HL-60 (cell line): ENCODE results near the gene EPHB2.

ENCODE experiments used
- GABPA ChIP-seq: IDR thresholded peaks from 2 replicates; pipeline ENCODE4 v1.6.1; 2012; ENCODE audit warnings: low read depth
- POLR2AphosphoS5 ChIP-seq: IDR thresholded peaks from 2 replicates; pipeline ENCODE4 v1.6.1; 2012; ENCODE audit warnings: low read depth
- REST ChIP-seq: IDR thresholded peaks from 2 replicates; pipeline ENCODE4 v1.6.1; 2012; ENCODE audit warnings: low read depth; ENCODE audit not compliant: insufficient replicate concordance
- SPI1 ChIP-seq: IDR thresholded peaks from 2 replicates; pipeline ENCODE4 v1.6.1; 2012; ENCODE audit warnings: low read depth, mild to moderate bottlenecking, borderline replicate concordance
- TF ChIP-seq, protein P1 (sequence below): IDR thresholded peaks from one replicate; pipeline ENCODE4 v1.5.1; 2011; ENCODE audit warnings: low read length, control low read depth, inconsistent platforms; ENCODE audit not compliant: insufficient read depth

GRCh38 chr1:22824466-22824865 is 113.8 kb downstream of the EPHB2 start:
- TF ChIP-seq, protein P1, sequence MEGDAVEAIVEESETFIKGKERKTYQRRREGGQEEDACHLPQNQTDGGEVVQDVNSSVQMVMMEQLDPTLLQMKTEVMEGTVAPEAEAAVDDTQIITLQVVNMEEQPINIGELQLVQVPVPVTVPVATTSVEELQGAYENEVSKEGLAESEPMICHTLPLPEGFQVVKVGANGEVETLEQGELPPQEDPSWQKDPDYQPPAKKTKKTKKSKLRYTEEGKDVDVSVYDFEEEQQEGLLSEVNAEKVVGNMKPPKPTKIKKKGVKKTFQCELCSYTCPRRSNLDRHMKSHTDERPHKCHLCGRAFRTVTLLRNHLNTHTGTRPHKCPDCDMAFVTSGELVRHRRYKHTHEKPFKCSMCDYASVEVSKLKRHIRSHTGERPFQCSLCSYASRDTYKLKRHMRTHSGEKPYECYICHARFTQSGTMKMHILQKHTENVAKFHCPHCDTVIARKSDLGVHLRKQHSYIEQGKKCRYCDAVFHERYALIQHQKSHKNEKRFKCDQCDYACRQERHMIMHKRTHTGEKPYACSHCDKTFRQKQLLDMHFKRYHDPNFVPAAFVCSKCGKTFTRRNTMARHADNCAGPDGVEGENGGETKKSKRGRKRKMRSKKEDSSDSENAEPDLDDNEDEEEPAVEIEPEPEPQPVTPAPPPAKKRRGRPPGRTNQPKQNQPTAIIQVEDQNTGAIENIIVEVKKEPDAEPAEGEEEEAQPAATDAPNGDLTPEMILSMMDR = no peak
- TF ChIP-seq REST (no peak), SPI1 (no peak), GABPA (no peak), POLR2AphosphoS5 (no peak)
